H1 (cell line): ENCODE results near the gene SLC6A18. TPM values are rescaled to one million over a fixed set of nuclear protein-coding genes. Genes with fewer than 3 reads are reported as not detected.
A peak's percentile ranks its signal among the peaks of the same experiment; 100 is the strongest.

Experiments used
- CBX5 ChIP-seq: fragments of 300-800, 300-1000 bp; sonication (generic); IDR thresholded peaks from 2 replicates; pipeline ENCODE4 v1.7.1; 2016; ENCODE audit warnings: antibody characterized with exemption, low read length, low read depth
- TAF7 ChIP-seq: optimal IDR thresholded peaks from 2 replicates; pipeline ENCODE3; 2011; ENCODE audit warnings: low read depth, mild to moderate bottlenecking, inconsistent platforms, low read length, moderate library complexity, borderline replicate concordance
- polyA plus RNA-seq, 7 experiments: library from polyadenylated mRNA; depleted of rRNA in 3 of 7; stranded (reverse) in 5 of 7; unstranded in 2 of 7; fragments of >200 nt in 5 of 7; fragments of 200-250 nt in 2 of 7; gene quantifications; 1 replicate in 5 of 7; 2 replicates in 1 of 7; 4 replicates in 1 of 7; pipeline versions ENCODE4 v1.2.1 to v1.2.3, GENCODE V29; 2011 to 2013; ENCODE audit warnings: missing spikeins in 2 of 7, mixed read lengths in 2 of 7
- total RNA-seq: library from RNA; stranded (reverse); fragmentation: NEBNext Ultra II Directional; extraction: Animal tissue kit (Norgen Biotek cat#: 25700); gene quantifications from 2 replicates; pipeline ENCODE4 v1.2.1, GENCODE V29; 2021

Gene SLC6A18
- total and polyA plus RNA-seq, 2 of the 8 experiments (the other 6 are each of a cell fraction or from before 2014, with no cell fraction given) = not detected

GRCh38 chr5:1246711-1247431 is 21.7 kb downstream of the SLC6A18 start (continued):
- TF ChIP-seq TAF7 (peak; percentile 33), CBX5 (no peak)
